Esophagus muscularis mucosa (tissue), 4 donors: ENCODE results near the gene HMGN1. TPM values are rescaled to one million over a fixed set of nuclear protein-coding genes. Genes with fewer than 3 reads are reported as not detected.

Experiments
- DNase-seq: peaks from one replicate; pipeline ENCODE4 v3.0.0-alpha.2; 2017; ENCODE audit errors: extremely low spot score
- H3K27ac ChIP-seq, 4 donors: fragments of 200-600 bp; sonication (generic); replicated peaks in 1 of 4; 1 replicate in 3 of 4; 2 replicates in 1 of 4; pipeline ENCODE4 v1.5.1; 2016 to 2019; ENCODE audit warnings: mild to moderate bottlenecking in 1 of 4
- H3K27me3 ChIP-seq, 4 donors: fragments of 200-600 bp; sonication (generic); one replicate each; pipeline versions ENCODE4 v1.5.1 to v1.6.0; 2016 to 2019
- H3K36me3 ChIP-seq, 4 donors: fragments of 200-600 bp; sonication (generic); one replicate each; pipeline ENCODE4 v1.5.1; 2016 to 2019
- H3K4me1 ChIP-seq, 4 donors: fragments of 200-600 bp; sonication (generic); one replicate each; pipeline ENCODE4 v1.5.1; 2016 to 2019
- H3K4me3 ChIP-seq, 4 donors: fragments of 200-600 bp; sonication (generic); 1 replicate in 2 of 4; 2 replicates in 2 of 4; pipeline ENCODE4 v1.5.1; 2016 to 2019; ENCODE audit warnings: mild to moderate bottlenecking in 4 of 4, moderate library complexity in 1 of 4
- H3K9me3 ChIP-seq, 4 donors: fragments of 200-600 bp; sonication (generic); 1 replicate in 3 of 4; 2 replicates in 1 of 4; pipeline ENCODE4 v1.5.1; 2016 to 2019
- EP300 ChIP-seq: sonication (generic); formaldehyde crosslinking; IDR thresholded peaks from one replicate; pipeline ENCODE4 v1.6.1; 2017; ENCODE audit warnings: antibody characterized with exemption
- POLR2A ChIP-seq: fragments of 450-650 bp; IDR thresholded peaks from one replicate; pipeline ENCODE4 v1.6.1; 2017; ENCODE audit warnings: antibody characterized with exemption, moderate library complexity, mild to moderate bottlenecking, low read depth
- POLR2AphosphoS5 ChIP-seq, 2 donors: sonication (generic); formaldehyde crosslinking; IDR thresholded peaks; one replicate each; pipeline ENCODE4 v1.6.1; 2017; ENCODE audit warnings: antibody characterized with exemption in 2 of 2
- WGBS: methylation state at CpG from one replicate; pipeline ENCODE4 v1.1.5; 2018; 5-methylcytosine and 5-hydroxymethylcytosine counted together
- intact Hi-C: fragments of 100-400 bp; cut with DNase I; formaldehyde crosslinking; loops from one replicate; pipeline ENCODE4 v1.15.1; 2023
- total RNA-seq, 4 donors: library from RNA; depleted of rRNA; stranded (reverse); fragments of >200 nt; gene quantifications; one replicate each; pipeline versions ENCODE4 v1.1.0 to v1.2.1, GENCODE V29; 2016
- TF ChIP-seq, protein P1 (sequence below), 3 experiments: fragments of 200-600 bp in 2 of 3; fragments of 450-650 bp in 1 of 3; sonication (generic) in 2 of 3; IDR thresholded peaks; one replicate each; pipeline ENCODE4 v1.5.1; 2017 to 2019; ENCODE audit warnings: antibody characterized with exemption in 3 of 3, mild to moderate bottlenecking in 2 of 3, moderate library complexity in 1 of 3

Gene HMGN1
- total RNA-seq, 4 donors from 2014 or later, result 69.1 to 77.4 (median 72.1) TPM

DNA sequence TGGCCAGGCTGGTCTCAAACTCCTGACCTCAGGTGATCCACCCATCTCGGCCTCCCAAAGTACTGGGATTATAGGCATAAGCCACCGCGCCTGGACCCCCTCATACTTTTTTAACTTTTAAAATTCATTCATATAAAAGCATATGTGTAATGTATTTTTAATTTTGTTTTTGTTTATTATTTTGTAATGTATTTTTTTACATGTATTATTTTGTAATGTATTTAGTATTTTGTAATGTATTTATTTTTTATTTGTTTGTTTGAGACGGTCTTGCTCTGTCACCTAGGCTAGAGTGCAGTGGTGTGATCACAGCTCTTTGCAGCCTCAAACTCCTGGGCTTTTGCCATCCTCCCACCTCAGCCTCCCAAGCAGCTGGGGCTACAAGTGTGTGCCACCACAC is 23.4 kb downstream of the HMGN1 start:
- Histone ChIP-seq H3K9me3 (no peaks in the 10 kb centered on the region), H3K4me1 (peaks cover 0 to 20% (median 16%) of the 10 kb centered on the region in 4 donors), H3K27me3 (no peaks in the 10 kb centered on the region), H3K36me3 (no peaks in the 10 kb centered on the region), H3K27ac (no peak overlapping the region), H3K4me3 (no peak overlapping the region)
- intact Hi-C loops, result no loop called here
- TF ChIP-seq, protein P1, sequence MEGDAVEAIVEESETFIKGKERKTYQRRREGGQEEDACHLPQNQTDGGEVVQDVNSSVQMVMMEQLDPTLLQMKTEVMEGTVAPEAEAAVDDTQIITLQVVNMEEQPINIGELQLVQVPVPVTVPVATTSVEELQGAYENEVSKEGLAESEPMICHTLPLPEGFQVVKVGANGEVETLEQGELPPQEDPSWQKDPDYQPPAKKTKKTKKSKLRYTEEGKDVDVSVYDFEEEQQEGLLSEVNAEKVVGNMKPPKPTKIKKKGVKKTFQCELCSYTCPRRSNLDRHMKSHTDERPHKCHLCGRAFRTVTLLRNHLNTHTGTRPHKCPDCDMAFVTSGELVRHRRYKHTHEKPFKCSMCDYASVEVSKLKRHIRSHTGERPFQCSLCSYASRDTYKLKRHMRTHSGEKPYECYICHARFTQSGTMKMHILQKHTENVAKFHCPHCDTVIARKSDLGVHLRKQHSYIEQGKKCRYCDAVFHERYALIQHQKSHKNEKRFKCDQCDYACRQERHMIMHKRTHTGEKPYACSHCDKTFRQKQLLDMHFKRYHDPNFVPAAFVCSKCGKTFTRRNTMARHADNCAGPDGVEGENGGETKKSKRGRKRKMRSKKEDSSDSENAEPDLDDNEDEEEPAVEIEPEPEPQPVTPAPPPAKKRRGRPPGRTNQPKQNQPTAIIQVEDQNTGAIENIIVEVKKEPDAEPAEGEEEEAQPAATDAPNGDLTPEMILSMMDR (IDR thresholded peaks at IDR 0.05), result no peak
- no peak for TF ChIP-seq POLR2A
- no peak for TF ChIP-seq POLR2AphosphoS5 (IDR thresholded peaks at IDR 0.05)
- TF ChIP-seq EP300, result no peak
- DNase-seq, result no peak
- WGBS, result 97% methylated on average over 4 of the region's 4 CpGs

DNA sequence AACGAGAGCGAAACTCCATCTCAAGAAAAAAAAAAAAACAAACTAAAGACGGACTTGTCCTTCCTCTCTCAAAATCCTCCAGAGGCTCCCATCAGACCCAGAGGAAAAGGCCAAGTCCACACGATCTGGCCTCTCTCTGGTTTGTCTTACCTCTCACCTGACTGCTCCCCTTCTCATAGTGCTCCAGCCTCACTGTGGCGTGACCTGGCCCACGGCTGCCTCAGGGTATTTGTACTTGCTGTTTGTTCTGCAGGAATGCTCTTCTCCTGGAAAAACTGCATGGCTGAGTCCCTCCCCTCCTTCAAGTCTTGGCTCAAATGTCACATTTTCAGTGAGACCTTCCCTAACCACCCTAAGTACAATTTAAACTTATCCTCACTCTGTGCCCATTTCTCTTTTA is 27.5 kb downstream of the HMGN1 start:
- DNase-seq, result no peak
- H3K4me1 ChIP-seq, result peaks cover 16 to 57% (median 39%) of the 10 kb centered on the region in 4 donors
- peak overlapping the region; percentile 76 to 86 (median 82) for H3K27ac ChIP-seq
- H3K27me3 ChIP-seq, result no peaks in the 10 kb centered on the region
- intact Hi-C loops, result no loop called here
- H3K4me3 ChIP-seq, result no peak overlapping the region
- TF ChIP-seq, protein P1 (IDR thresholded peaks at IDR 0.05), result no peak
- TF ChIP-seq EP300, result no peak
- no peak for TF ChIP-seq POLR2AphosphoS5 (IDR thresholded peaks at IDR 0.05)
- TF ChIP-seq POLR2A, result no peak
- 73% methylated on average over 6 of the region's 6 CpGs for WGBS
- no peaks in the 10 kb centered on the region for H3K36me3 ChIP-seq
- no peaks in the 10 kb centered on the region for H3K9me3 ChIP-seq

DNA sequence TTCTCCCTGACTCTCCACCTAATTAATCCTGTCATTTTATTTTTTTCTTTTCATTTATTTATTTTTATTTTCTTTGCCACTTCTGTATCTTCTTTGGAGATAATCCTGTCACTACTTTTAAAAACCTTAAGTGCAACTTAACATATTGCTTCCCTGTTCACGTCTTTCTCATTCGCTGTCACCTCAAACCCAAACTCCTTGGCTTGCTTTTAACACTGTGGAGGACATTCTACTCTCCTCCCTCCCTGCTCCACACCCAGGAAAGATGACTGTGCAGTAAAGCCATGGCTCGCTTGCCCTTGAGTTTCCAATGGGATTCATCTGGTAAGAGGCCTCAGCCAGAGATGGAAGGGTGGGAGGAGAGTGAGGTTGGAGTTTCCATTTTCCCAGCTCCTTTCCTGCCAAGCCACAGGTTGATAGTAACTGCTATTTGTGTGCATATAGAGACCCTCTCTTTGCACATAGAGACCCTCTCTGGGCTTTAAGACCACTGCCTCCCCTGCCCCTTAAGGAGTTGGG is 29.0 kb downstream of the HMGN1 start:
- Histone ChIP-seq H3K4me3 (no peak overlapping the region), H3K4me1 (peaks cover 17 to 65% (median 44%) of the 10 kb centered on the region in 4 donors), H3K27ac (peak overlapping the region; percentile 76 to 86 (median 82)), H3K36me3 (no peaks in the 10 kb centered on the region), H3K9me3 (no peaks in the 10 kb centered on the region), H3K27me3 (no peaks in the 10 kb centered on the region)
- no peak for DNase-seq
- TF ChIP-seq POLR2AphosphoS5 (IDR thresholded peaks at IDR 0.05) (peak in 1 of 2 donors; percentile 67), EP300 (no peak), POLR2A (no peak)
- TF ChIP-seq, protein P1 (IDR thresholded peaks at IDR 0.05), result no peak
- intact Hi-C loops, result no loop called here
- 40% methylated on average over 3 of the region's 3 CpGs for WGBS

DNA sequence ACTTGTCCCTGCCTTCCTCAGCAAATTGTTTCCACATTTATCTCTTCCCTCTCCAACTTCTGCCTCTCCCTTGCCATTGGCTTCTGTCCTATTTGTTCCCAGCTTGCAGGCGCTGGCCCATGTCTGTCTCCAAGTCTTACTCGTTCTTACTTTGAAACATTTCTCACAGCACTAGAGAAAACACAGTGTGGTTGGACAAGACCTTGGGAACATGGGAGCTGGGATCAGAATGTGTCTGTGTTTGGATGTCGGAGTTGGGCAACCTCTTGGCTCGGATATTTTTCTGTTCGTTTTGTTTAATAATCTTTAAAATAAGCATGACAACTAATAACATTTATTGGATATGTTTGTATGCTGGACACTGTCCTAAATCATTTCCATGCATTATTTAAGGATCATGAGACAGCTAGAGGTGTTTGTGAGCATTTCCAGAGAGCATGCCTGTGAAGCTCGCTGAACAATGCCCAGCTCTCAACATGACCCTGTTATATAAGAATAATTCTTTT is 29.6 kb downstream of the HMGN1 start:
- peaks cover 22 to 71% (median 50%) of the 10 kb centered on the region in 4 donors for H3K4me1 ChIP-seq
- DNase-seq, result peak; percentile 92
- no peaks in the 10 kb centered on the region for H3K27me3 ChIP-seq
- TF ChIP-seq POLR2AphosphoS5 (IDR thresholded peaks at IDR 0.05), result peak; percentile 92 to 93
- TF ChIP-seq, protein P1 (IDR thresholded peaks at IDR 0.05), result no peak
- peak; percentile 55 for TF ChIP-seq EP300
- no peaks in the 10 kb centered on the region for H3K36me3 ChIP-seq
- H3K27ac ChIP-seq, result peak overlapping the region; percentile 76 to 86 (median 82)
- H3K9me3 ChIP-seq, result no peaks in the 10 kb centered on the region
- no peak overlapping the region for H3K4me3 ChIP-seq
- intact Hi-C loops, result no loop called here
- 32% methylated on average over 6 of the region's 6 CpGs for WGBS
